ENCODE results near the gene HMOX1.

HMOX1 gene

GRCh38 chr22:35352214-35353111 lies 28.4 kb upstream of the HMOX1 start:
- Histone ChIP-seq H3K9me3 (replicated peaks; ENCODE audit: insufficient read depth, low read length) (no peaks in the 10 kb centered on the region), H3K4me3 (ENCODE audit: low read length) (peak overlapping the region; percentile 3; the same call in 1 of the 2 replicates), H4K20me1 (ENCODE audit: insufficient read depth, low read length) (no peaks in the 10 kb centered on the region), H3F3A (ENCODE audit: insufficient read depth, low read length) (peaks cover 21% of the 10 kb centered on the region), H3K9ac (ENCODE audit: low read length) (peak overlapping the region; percentile 38), H3K27ac (ENCODE audit: low read length) (peak overlapping the region; percentile 80), H3K79me2 (ENCODE audit: low read length) (no peaks in the 10 kb centered on the region), H3K4me1 (ENCODE audit: low read length) (peaks cover 23% of the 10 kb centered on the region), H3K36me3 (replicated peaks; ENCODE audit: insufficient read depth, low read length) (no peaks in the 10 kb centered on the region), H2AFZ (ENCODE audit: low read length) (peak overlapping the region; percentile 81), H3K27me3 (replicated peaks; ENCODE audit: insufficient read depth, low read length) (no peaks in the 10 kb centered on the region), H3K9me2 (replicated peaks; ENCODE audit: insufficient read depth, low read length) (no peaks in the 10 kb centered on the region), H3K4me2 (ENCODE audit: low read depth, low read length) (peak overlapping the region; percentile 99)
- DNase-seq = peak; percentile 80
- TF ChIP-seq EZH2phosphoT487 (IDR thresholded peaks at IDR 0.05; ENCODE audit: low read length) (no peak), EZH2 (optimal IDR thresholded peaks at IDR 0.05; ENCODE audit: low read depth, low read length) (no peak)
- TF ChIP-seq, protein P1, sequence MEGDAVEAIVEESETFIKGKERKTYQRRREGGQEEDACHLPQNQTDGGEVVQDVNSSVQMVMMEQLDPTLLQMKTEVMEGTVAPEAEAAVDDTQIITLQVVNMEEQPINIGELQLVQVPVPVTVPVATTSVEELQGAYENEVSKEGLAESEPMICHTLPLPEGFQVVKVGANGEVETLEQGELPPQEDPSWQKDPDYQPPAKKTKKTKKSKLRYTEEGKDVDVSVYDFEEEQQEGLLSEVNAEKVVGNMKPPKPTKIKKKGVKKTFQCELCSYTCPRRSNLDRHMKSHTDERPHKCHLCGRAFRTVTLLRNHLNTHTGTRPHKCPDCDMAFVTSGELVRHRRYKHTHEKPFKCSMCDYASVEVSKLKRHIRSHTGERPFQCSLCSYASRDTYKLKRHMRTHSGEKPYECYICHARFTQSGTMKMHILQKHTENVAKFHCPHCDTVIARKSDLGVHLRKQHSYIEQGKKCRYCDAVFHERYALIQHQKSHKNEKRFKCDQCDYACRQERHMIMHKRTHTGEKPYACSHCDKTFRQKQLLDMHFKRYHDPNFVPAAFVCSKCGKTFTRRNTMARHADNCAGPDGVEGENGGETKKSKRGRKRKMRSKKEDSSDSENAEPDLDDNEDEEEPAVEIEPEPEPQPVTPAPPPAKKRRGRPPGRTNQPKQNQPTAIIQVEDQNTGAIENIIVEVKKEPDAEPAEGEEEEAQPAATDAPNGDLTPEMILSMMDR (IDR thresholded peaks at IDR 0.05; ENCODE audit: low read length) = peak; percentile 50

GRCh38 chr22:35353318-35353717 lies 27.6 kb upstream of the HMOX1 start:
- no peaks in the 10 kb centered on the region for H3K9me2 ChIP-seq (replicated peaks; ENCODE audit: insufficient read depth, low read length)
- peak overlapping the region; percentile 80; the same call in 1 of the 2 replicates for H3K27ac ChIP-seq (ENCODE audit: low read length)
- peaks cover 23% of the 10 kb centered on the region for H3K4me1 ChIP-seq (ENCODE audit: low read length)
- H3K27me3 ChIP-seq (replicated peaks; ENCODE audit: insufficient read depth, low read length) = no peaks in the 10 kb centered on the region
- no peak for TF ChIP-seq EZH2 (optimal IDR thresholded peaks at IDR 0.05; ENCODE audit: low read depth, low read length)
- TF ChIP-seq, protein P1 (IDR thresholded peaks at IDR 0.05; ENCODE audit: low read length) = no peak
- no peak for TF ChIP-seq EZH2phosphoT487 (IDR thresholded peaks at IDR 0.05; ENCODE audit: low read length)
- H3K4me2 ChIP-seq (ENCODE audit: low read depth, low read length) = peak overlapping the region; percentile 99
- H3K9ac ChIP-seq (ENCODE audit: low read length) = peak overlapping the region; percentile 38; the same call in 1 of the 2 replicates
- no peaks in the 10 kb centered on the region for H3K79me2 ChIP-seq (ENCODE audit: low read length)
- no peaks in the 10 kb centered on the region for H3K9me3 ChIP-seq (replicated peaks; ENCODE audit: insufficient read depth, low read length)
- no peak overlapping the region for H3K4me3 ChIP-seq (ENCODE audit: low read length)
- H4K20me1 ChIP-seq (ENCODE audit: insufficient read depth, low read length) = no peaks in the 10 kb centered on the region
- DNase-seq = no peak
- H3F3A ChIP-seq (ENCODE audit: insufficient read depth, low read length) = peaks cover 21% of the 10 kb centered on the region
- peak overlapping the region; percentile 81 for H2AFZ ChIP-seq (ENCODE audit: low read length)
- no peaks in the 10 kb centered on the region for H3K36me3 ChIP-seq (replicated peaks; ENCODE audit: insufficient read depth, low read length)

- no peak for TF ChIP-seq EZH2 (optimal IDR thresholded peaks at IDR 0.05; ENCODE audit: low read depth, low read length)
- TF ChIP-seq, protein P1 (IDR thresholded peaks at IDR 0.05; ENCODE audit: low read length) = no peak
- TF ChIP-seq EZH2phosphoT487 (IDR thresholded peaks at IDR 0.05; ENCODE audit: low read length) = no peak
- Histone ChIP-seq H3K4me3 (ENCODE audit: low read length) (no peak overlapping the region), H4K20me1 (ENCODE audit: insufficient read depth, low read length) (no peaks in the 10 kb centered on the region), H3K27me3 (replicated peaks; ENCODE audit: insufficient read depth, low read length) (no peaks in the 10 kb centered on the region), H3F3A (ENCODE audit: insufficient read depth, low read length) (peaks cover 21% of the 10 kb centered on the region), H3K4me2 (ENCODE audit: low read depth, low read length) (no peak overlapping the region), H3K27ac (ENCODE audit: low read length) (no peak overlapping the region), H3K4me1 (ENCODE audit: low read length) (peaks cover 23% of the 10 kb centered on the region), H3K9me2 (replicated peaks; ENCODE audit: insufficient read depth, low read length) (no peaks in the 10 kb centered on the region), H3K36me3 (replicated peaks; ENCODE audit: insufficient read depth, low read length) (no peaks in the 10 kb centered on the region), H3K9ac (ENCODE audit: low read length) (no peak overlapping the region), H3K79me2 (ENCODE audit: low read length) (no peaks in the 10 kb centered on the region), H2AFZ (ENCODE audit: low read length) (no peak overlapping the region), H3K9me3 (replicated peaks; ENCODE audit: insufficient read depth, low read length) (no peaks in the 10 kb centered on the region)
- DNase-seq = no peak
Measured at GRCh38 chr22:35354068-35354467, 26.8 kb upstream of the HMOX1 start.

All from MM.1S (cell line).